Activated naive CD8-positive, alpha-beta T cell treated with anti-CD3 and anti-CD28 coated beads, Interleukin-2, amount 50 U/mL, for 16 hours (primary cell): ENCODE results near the gene PRDM15.

Source experiments
- DNase-seq: peaks from one replicate; pipeline ENCODE4 v3.0.0-alpha.2; 2020; ENCODE audit warnings: low read depth, low spot score

The PRDM15 gene

DNA sequence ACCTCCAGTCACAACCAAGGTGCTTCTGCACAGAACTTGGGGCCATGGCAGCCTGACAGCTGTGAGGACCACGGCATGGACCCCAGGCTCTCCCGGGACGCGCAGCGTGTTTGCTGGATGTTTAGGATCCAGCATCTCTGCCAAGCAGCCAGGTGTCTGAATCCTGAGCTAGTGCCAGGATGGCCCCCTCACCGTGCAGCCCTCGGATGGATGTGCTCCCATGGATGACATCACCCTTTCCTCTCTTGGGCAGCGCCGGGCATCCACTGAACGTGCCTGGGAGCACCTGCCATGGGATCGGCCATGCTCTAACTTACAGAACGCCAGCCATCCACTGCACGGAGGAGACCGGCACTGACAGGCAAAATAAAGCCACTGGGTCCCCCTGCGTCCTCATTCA, 53.9 kb downstream of the PRDM15 start:
- DNase-seq: no peak

DNA sequence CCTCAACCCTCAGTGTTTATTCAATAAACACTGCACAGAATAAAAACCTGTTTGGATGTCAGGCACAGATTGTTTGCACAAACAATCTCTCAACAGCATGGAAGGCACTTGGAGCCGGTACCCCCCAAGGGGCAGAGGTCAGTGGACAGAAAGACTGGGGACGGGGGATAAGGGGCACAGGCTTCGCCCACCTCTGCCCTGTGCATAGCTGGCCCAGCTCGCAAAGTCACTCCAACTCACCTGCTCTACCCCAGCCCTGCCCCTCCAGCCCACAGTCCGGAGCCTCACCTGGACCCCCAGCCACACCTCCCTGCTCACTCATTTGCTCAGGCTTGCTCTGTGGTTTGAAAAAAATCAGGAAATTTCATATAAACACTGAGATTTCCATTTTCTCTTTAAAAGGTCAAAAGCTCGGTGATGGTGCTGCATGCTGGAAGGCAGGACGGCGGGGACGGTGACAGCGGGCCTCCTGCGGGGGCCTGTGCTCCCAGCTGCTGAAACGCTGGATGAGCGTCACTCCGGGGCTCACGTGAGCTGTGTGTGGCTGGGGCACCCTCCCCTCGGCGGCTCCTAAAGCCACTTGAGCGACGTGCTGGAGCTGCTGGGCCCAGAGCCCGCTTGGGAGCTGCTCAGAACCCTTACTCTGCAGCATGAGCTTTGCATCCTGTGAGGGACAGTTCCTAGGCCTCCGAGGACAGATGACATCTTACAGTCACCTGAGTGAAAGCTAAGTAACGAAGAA, 54.5 kb downstream of the PRDM15 start:
- no peak for DNase-seq

DNA sequence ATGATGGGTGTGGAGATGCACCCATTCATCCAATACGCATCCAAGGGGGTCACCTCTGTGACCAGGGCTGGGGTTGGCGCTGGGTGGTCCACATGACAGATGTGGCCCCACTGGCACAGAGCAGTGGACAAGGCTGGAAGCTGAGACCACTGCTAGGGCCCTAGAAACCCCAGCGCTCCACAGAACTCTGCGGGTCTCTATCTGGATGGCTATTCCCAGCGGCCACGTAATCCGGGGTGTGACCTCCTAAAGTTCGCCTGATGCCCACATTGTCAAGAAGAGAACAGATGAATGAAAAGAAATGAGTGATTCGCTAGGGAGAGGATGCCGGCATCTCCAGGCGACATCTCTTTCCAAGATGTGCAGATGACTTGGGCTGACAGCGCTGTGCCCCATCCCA, 55.2 kb downstream of the PRDM15 start:
- DNase-seq: no peak

DNA sequence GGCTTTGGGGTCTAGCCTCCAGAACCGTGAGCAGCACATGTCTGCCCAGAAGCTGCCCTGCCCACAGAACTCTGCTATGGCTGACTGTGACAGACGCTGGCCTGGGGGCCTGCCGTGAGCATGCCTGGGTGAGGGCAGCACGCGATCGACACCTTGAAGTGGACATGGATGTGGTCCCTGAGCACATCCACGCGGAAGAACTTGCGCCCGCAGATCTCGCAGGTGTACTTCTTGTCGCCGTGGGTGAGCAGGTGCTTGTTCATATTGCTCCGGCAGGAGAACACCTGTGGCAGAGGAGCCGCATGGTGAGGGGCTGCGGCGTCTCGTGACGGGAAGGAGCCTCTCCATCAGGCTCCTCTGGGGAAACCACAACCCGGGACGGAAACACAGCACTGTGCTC, 56.0 kb downstream of the PRDM15 start:
- DNase-seq: no peak

DNA sequence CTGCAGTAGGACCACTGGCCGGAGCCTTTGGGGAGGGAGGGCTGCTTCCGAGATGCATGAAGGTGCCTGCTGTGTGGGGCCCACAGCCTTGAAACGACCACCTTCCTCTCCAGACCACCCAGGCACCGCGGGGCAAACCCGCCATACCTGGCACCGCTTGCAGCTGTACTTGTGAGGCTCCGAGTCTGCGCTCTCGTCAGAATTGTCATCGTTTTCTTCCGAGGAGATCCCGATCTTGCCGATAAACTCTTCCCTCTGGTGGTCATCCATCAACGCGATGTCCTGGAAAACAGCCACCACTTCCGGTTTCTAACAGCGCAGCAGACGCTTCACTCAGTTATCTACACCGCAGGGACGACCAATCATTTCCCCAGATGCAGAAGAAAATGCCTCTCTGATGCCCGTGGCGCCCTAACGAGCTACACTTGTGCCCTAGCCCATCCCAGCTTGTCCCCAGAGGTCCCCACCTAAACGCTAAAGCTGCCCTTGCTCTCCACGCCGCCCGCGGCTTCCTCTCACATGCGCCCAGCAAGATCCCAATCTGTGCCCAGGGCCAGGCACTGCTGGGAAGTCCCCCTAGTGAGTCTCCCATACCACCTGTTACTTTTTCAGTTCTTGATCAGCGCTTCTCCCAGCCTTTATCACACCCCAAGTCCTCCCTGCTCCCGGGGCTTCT, 57.2 kb downstream of the PRDM15 start:
- no peak for DNase-seq

DNA sequence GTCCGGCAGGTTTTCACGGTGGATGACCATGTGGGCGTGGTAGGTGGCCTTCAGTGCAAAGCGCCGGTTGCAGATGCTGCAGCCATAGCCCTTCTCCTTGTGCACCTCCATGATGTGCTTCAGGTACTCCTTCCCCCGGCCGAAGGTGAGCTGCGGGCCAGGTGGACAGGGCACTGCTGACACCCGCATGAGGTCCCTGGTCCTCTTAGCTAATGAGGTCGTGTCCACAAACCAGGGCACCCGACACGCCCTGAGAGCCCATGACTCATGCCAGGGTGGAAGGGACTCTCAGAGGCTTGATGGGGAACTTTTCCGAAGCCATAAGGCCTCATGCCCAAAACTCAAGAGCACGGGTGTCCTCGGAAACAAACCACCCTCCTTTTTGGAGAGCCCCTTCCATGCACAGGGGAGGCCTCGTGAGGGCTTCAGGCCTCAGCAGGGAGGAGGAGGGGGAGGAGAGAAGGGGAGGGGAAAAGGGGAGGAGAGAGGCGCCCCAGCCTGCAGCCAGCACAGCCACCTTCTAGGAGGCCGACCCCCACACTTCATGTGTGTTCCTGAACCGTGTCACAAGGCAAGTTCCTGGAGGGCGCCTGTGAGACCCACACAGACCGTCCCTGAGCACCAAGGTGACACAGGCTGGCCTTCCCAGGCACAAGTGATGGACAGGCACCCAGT, 57.9 kb downstream of the PRDM15 start:
- DNase-seq: no peak

DNA sequence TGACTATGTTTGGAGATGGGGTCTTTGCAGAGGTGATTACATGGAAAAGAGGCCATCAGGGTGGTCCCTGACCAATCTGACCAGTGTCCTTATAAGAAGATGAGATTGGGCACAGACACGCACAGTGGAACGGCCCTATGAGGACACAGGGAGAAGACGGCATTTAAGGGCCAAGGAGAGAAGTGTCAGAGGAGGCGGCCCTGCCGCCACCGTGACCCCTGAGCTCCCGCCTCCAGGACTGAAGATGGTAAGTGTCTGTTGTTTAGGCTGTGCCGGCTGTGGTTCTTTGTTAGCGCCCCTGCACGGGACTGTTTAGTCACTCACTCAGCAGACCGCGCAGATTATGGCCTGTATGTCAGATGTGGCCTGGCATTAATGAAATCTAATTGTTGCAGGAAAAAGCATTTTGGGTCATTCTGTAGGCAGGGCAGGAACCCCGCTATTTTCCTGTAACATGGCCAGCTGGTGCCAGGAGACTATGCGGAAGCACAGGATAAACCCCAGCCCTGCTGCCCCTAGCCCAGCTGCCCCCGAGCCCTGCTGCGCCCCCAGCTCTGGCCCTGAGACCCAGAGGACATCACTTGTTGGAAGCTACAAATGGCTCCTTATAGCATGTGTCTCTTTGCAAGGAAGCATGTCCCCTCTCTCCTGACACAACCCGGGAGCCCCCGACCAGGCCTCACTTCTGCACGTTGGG, 58.6 kb downstream of the PRDM15 start:
- no peak for DNase-seq

DNA sequence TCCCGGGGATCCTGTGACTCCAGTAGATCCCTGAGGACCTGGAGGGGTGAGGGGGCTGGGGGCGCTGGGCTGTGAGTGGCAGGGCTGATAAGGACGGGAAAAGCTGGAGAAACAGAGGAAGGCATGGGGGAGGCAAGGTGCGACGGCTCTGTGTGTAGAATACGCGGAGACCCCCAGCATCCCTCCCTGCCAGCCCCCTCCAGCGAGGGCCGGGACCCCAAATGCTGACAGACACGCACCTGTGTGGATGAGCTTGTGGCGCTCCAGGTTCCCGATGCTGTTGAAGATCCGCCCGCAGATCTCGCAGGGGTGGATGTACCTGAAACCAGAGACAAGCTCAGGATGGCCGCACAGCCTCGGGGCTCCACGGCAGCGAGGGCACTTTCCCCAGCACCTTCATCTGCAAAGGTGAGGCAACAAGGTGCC, 59.3 kb downstream of the PRDM15 start:
- no peak for DNase-seq

DNA sequence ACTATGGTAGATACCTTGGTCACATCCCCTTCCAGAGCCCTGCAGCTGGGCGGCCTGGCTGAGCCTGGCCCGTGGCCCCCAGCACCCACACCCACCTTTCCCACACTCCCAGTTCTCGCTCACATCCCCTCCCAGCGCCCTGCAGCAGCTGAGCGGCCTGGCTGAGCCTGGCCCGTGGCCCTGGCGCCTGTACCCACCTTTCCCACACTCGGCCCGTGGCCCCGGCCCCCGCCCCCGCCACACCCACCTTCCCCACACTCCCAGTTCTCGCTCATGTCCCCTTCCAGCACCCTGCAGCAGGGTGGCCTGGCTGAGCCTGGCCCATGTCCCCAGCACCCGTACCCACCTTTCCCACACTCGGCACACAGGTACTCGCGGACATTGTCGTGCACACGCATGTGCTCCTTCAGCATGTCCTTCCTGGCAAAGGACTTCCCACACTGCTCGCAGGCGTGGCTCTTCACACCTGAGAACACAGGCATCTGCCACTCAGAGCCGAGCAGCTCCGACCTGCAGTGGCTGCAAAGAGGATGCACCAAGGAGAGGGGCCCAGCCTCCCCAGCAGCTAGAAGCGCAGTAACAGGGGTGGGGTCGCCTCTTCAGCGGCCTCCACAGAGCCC, 59.8 kb downstream of the PRDM15 start:
- DNase-seq: no peak

DNA sequence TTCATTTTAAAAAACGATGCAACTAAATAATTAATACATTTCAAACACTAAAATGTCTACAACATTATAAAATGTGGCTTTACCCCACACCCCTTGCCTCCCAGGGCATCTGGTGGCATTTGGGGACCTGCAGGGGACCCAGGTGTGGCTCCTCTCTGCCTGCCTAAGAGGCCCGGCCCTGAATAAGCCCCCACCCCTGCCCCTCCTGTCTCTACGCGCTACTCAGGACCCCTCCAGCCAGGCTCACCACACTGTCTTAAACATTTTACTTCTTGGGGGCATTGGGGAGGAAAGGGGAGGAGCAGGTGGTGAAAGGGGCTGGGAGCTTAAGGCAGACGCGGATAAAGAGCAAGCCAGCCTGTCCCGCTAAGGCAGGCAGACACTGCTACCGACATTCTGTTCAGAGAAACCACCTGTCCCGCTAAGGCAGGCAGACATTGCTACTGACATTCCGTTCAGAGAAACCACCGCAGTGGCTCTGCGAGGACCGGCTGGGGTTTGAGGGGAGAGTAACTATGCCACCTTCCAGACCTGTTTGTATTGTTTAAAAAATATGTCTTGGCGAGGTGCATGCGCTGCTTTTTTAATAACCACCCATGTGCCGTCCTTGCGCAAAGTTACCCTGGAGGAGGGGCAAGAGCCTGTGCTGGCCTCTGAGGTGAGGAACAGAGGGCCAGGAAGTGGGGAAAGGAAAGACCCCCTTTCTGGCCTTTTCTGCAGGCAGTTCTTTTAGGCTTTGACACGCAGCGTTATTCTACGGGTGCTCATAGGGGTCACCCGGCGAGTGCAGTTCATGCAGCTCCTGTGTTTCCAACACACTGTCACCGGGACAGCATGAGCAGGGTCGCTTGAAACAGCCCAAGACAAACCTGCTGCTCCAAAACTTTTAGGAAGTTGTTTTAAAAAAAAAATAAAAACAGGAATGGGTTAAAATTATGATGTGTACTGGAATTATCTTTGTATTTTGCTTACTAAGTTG, 61.0 kb downstream of the PRDM15 start:
- no peak for DNase-seq

DNA sequence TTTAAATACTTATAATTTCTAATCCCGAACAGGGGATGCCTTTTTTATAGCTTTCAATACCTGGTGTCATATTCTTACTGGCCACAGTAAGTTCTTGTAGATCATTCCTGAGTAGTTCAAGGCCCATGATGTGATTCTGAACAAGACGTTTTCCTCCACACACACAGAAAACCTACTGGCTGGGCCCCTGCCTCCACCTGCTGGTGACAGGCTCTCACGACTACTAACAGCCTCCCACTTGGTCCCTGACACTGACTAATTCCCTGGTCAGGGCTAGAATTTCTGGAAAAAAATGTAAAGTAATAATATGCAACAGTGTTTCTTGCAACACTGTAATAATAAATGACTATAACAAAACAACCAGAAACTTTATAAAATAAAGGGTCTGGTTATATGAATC, 61.9 kb downstream of the PRDM15 start:
- DNase-seq: no peak

DNA sequence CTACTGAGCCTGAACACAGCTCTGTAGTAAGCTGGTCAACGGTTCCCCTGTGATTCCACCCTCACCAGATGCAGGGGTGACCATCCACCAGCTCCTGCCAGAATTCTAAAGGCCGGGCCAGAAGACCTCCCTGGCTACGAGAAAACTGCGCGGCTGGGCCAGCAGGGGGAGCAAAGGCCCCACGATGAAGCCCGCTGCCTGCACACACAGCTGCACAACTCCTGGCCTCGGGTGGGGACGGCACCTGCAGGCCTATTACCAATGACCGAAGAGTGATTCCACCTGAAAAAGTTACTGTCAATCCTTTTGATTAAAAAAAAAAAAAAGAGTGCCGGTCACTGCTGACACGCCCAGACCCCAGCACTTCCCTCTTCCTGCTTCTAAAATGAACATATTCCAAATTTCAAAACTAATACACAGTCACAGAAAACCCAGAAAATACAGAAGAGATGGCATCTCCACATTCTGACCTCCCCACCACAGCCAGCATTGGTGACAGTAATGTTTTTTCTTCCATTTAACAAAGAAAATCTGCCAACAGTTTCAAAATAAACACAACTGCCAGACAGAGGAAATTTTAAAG, 62.5 kb downstream of the PRDM15 start:
- peak; percentile 26 for DNase-seq

DNA sequence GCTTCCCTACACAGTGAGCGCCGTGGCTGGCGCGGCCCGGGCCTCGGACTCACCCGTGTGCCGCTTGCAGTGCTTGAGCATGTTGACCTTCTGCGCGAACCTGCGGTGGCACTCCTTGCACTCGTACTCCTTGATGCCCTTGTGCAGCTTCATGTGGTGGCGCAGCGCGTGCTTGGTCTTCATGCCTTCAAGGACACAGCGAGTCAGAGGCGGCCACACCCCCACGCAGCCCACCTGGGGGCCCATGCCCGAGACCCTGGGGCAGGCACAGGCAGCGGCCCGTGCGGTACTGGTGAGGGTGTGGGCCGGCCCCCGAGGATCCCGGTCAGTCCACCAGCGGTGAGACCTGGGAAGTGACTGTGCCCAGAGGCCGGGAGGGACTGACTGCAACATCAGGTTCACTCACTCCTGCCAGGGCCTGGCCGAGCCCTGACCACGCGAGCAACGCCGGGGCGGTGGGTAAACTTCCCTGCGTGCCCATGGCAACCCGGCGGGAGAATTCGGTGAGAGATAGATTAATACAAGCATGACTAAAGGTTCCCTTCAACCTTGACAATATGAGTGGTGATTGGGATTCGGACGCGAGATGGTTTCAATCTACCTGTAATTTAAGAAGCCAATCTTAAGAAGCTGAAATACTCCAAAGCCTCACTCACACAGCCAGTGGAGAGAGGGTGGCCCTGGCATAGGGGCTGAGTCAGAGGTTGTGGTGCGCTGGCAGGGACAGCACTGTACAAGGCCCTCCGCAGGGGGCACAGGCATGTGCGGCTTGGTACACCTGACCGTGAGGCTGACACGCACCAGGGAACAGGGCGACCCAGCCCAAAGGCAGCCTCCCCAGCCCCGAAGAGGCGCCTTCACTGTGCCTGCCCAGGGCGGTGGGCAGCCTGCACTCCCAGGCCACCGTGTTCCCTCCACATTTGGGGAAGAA, 63.2 kb downstream of the PRDM15 start:
- DNase-seq: no peak

DNA sequence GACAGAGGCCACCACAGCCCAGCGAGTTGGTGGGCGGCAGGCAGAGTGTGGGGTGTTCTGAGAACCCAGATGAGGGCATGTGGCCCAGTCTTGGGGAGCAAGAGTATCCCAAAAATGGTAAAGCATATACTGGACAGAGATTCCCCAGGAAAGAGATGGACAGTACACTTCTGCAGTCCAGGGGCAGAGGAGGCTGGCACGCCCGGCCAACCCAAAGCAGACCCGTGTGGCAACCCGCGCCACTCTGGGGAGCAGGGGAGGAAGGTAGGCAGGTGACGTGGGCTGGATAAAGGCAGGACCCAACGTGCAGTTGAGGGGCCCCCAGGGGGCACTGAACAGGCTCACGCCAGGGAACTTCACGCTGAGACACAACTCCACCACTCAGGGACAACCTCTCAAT, 65.9 kb downstream of the PRDM15 start:
- DNase-seq: no peak

DNA sequence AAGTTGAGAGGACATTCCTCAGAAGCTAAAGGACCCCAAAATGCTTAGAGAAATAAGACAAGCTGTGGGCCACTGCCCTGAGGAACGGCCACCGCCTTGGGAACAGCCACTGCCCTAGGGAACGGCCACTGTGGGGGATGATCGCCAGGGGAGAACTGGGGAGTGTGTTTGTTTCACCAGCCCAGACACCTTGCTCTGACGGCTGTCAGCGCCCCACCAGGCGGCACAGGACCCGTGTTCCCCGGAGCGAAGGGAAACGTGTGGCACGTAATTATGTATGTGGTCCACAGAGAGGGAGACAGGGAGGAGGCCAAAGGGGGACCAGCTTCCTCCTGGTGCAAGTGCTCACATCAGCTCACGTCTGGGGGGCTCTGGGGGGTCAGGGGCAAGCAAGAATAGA, 66.5 kb downstream of the PRDM15 start:
- DNase-seq: no peak

DNA sequence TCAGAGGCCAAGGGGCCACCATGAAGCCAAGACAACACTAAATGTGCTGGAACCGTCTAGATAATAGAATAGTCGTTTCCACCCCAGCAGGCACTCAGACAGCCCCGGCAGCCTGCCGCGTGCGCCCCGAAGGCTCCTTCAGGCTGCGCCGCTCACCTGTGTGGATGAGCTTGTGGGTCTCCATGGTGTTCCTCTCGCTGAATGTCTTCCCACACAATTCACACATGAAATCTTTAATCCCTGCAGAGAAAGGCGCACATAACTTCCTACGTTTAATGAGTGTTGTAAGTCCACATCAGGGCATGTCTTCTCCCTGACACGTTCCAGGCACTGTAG, 68.6 kb downstream of the PRDM15 start:
- no peak for DNase-seq

DNA sequence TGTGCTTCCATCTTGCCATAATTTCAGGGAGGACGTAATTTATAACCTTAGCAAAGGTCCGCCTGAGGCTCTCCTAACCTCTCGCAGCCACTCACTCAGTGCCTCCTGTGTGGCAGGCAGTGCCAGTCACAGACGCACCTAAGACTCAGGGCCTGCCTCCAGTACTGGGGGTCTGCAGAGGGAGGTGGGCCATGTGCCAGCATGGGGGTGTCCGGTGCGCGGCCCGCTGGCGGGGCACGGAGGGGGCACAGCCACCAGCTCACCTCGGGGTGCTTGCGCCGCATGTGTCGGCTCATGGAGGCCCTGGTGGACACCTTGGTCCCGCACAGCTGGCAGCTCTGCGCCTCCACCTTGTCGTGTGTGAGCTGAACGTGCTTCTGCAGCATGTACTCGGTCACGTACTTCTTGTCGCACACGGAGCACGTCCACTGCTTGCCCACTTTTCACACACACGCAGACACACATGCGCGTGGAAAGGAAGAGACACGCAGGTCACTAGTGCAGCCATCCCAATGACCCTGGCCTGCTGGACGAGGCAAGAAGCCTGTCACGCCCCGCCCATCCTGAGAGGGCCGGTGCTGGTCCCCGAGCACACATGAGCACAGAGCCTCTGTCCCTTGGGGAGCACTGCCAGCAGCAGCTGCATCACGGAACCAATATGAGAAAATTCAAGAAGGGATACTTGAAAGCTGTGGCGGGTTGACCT, 69.1 kb downstream of the PRDM15 start:
- no peak for DNase-seq

DNA sequence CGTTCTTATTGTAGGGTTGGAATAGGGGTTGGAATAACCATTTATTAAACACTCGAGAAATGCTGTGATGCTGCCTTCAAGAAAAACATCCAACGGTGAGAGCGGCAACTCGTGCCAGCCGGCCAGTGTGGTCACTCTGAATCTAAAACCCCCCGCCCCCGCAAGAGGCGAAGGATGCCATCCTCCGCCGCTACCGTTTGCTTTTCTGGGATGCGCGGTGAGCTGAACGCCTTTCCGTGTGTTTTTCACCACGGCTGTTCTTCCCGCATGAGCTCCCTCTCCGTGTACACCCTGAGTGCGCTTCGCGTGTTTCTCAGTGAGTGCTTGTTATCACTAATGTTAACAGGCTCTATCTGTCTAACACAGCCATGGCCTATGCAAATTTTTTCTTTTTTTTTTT, 70.3 kb downstream of the PRDM15 start:
- DNase-seq: no peak

DNA sequence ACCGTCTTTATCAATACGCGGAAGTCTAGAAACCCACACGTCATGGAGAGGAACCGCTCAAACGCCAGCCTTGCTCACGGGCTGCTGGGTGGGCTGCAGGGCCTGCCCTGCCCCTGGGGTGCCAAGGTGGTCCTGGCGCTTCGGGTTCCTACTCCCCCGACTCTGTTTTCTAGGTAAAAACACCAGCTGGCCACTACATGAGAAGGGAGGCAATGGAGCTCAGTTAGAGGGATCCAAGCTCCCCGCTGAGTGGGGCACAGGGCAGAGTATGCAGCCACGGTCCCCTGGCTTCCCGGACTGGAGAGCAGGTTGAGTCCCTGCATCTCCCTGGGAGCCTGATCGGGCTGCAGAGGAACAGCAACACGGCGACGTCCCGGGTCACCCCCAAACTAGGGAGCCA, 71.0 kb downstream of the PRDM15 start:
- DNase-seq: no peak
